Mesenchymal stem cell (in vitro differentiated cells and primary cell): ENCODE measurements around the gene MRFAP1L1. TPM values are rescaled to one million over a fixed set of nuclear protein-coding genes. Genes with fewer than 3 reads are reported as not detected.
"Not testable (repeated sequence)": the region's sequence is repeated elsewhere in the genome, so short reads cannot be mapped to it uniquely, and the experiment has no call there.

Source experiments
- DNase-seq: peaks from one replicate; pipeline ENCODE4 v3.0.0-alpha.2; 2013
- H2AFZ ChIP-seq: one replicate; pipeline ENCODE4 v1.6.1; 2013; ENCODE audit warnings: low read depth, mild to moderate bottlenecking, control low read depth, inconsistent platforms, low read length, moderate library complexity
- H2AK5ac ChIP-seq: 2 replicates; pipeline ENCODE4 v1.6.1; 2013; ENCODE audit warnings: low read length, moderate library complexity, mild to moderate bottlenecking, inconsistent platforms; ENCODE audit not compliant: severe bottlenecking
- H2BK120ac ChIP-seq: one replicate; pipeline ENCODE4 v1.6.1; 2013; ENCODE audit warnings: low read depth, mild to moderate bottlenecking, inconsistent platforms, low read length, moderate library complexity
- H2BK12ac ChIP-seq, 2 experiments: one replicate each; pipeline ENCODE4 v1.6.1; 2013; ENCODE audit warnings: inconsistent platforms in 2 of 2, low read length in 2 of 2, mild to moderate bottlenecking in 2 of 2, moderate library complexity in 2 of 2, control low read depth in 1 of 2
- H2BK15ac ChIP-seq: one replicate; pipeline ENCODE4 v1.6.1; 2013; ENCODE audit warnings: mild to moderate bottlenecking, low read depth, inconsistent platforms; ENCODE audit not compliant: poor library complexity, severe bottlenecking
- H2BK5ac ChIP-seq: 2 replicates; pipeline ENCODE4 v1.6.1; 2013; ENCODE audit warnings: low read depth, mild to moderate bottlenecking, low read length, control low read depth, inconsistent platforms; ENCODE audit not compliant: poor library complexity, severe bottlenecking
- H3K14ac ChIP-seq, 2 experiments: one replicate each; pipeline ENCODE4 v1.6.1; 2013; ENCODE audit warnings: inconsistent platforms in 2 of 2, low read length in 2 of 2, control low read depth in 1 of 2, mild to moderate bottlenecking in 1 of 2, moderate library complexity in 1 of 2
- H3K18ac ChIP-seq, 2 experiments: one replicate each; pipeline ENCODE4 v1.6.1; 2013; ENCODE audit warnings: inconsistent platforms in 2 of 2, low read length in 2 of 2, control low read depth in 1 of 2, low read depth in 1 of 2, mild to moderate bottlenecking in 1 of 2
- H3K23ac ChIP-seq, 2 experiments: one replicate each; pipeline ENCODE4 v1.6.1; 2013; ENCODE audit warnings: inconsistent platforms in 2 of 2, low read length in 2 of 2, mild to moderate bottlenecking in 2 of 2, moderate library complexity in 2 of 2, control low read depth in 1 of 2
- H3K27ac ChIP-seq: 2 replicates; pipeline ENCODE4 v1.5.1; 2013; ENCODE audit warnings: mild to moderate bottlenecking, moderate library complexity, low read length, control low read depth, inconsistent platforms; ENCODE audit not compliant: poor library complexity, severe bottlenecking
- H3K27me3 ChIP-seq, 2 experiments: 2 replicates each; pipeline versions ENCODE4 v1.6.1 to v1.7.0; 2013; ENCODE audit warnings: low read length in 2 of 2, mild to moderate bottlenecking in 2 of 2, moderate library complexity in 2 of 2, control low read depth in 1 of 2, inconsistent platforms in 1 of 2; ENCODE audit not compliant: control insufficient read depth in 1 of 2, insufficient read depth in 1 of 2
- H3K36me3 ChIP-seq, 2 experiments: 2 replicates each; pipeline versions ENCODE4 v1.6.1 to v1.7.0; 2013; ENCODE audit warnings: low read length in 2 of 2, control low read depth in 1 of 2, inconsistent platforms in 1 of 2, low read depth in 1 of 2, mild to moderate bottlenecking in 1 of 2; ENCODE audit not compliant: insufficient read depth in 2 of 2, control insufficient read depth in 1 of 2
- H3K4ac ChIP-seq, 2 experiments: one replicate each; pipeline ENCODE4 v1.6.1; 2013; ENCODE audit warnings: inconsistent platforms in 2 of 2, low read length in 2 of 2, mild to moderate bottlenecking in 2 of 2, moderate library complexity in 2 of 2, control low read depth in 1 of 2, low read depth in 1 of 2
- H3K4me1 ChIP-seq: 2 replicates; pipeline ENCODE4 v1.6.1; 2013; ENCODE audit warnings: low read depth, low read length, control low read depth; ENCODE audit not compliant: control insufficient read depth, insufficient read depth
- H3K4me2 ChIP-seq: 2 replicates; pipeline ENCODE4 v1.6.1; 2013; ENCODE audit warnings: low read length, mild to moderate bottlenecking, inconsistent platforms; ENCODE audit not compliant: poor library complexity, severe bottlenecking
- H3K4me3 ChIP-seq, 2 experiments: 2 replicates each; pipeline versions ENCODE4 v1.5.1 to v1.7.0; 2013; ENCODE audit warnings: low read length in 2 of 2, mild to moderate bottlenecking in 2 of 2, control low read depth in 1 of 2, low read depth in 1 of 2; ENCODE audit not compliant: insufficient read depth in 1 of 2
- H3K79me1 ChIP-seq: replicated peaks from 2 replicates; pipeline ENCODE4 v1.6.1; 2013; ENCODE audit warnings: mild to moderate bottlenecking, control low read depth, low read length, inconsistent platforms; ENCODE audit not compliant: poor library complexity, severe bottlenecking
- H3K9ac ChIP-seq: 2 replicates; pipeline ENCODE4 v1.7.0; 2013; ENCODE audit warnings: mild to moderate bottlenecking, low read length, moderate library complexity
- H3K9me3 ChIP-seq: 2 replicates; pipeline ENCODE4 v1.7.0; 2013; ENCODE audit warnings: mild to moderate bottlenecking, low read length; ENCODE audit not compliant: control insufficient read depth
- H4K8ac ChIP-seq: one replicate; pipeline ENCODE4 v1.6.1; 2013; ENCODE audit warnings: inconsistent platforms, mild to moderate bottlenecking, low read length, moderate library complexity
- H4K91ac ChIP-seq: one replicate; pipeline ENCODE4 v1.6.1; 2013; ENCODE audit warnings: mild to moderate bottlenecking, low read length, inconsistent platforms
- WGBS: methylation state at CpG from one replicate; pipeline ENCODE4 v1.1.7; 2013; ENCODE audit warnings: mixed read lengths; 5-methylcytosine and 5-hydroxymethylcytosine counted together
- polyA plus RNA-seq, 2 experiments: library from polyadenylated mRNA; stranded (reverse); fragments of 200-250 nt; gene quantifications; one replicate each; pipeline ENCODE4 v1.2.3, GENCODE V29; 2013

MRFAP1L1 gene
- 41.0 TPM for polyA plus RNA-seq (2013, experiment 1 of 2)
- 43.0 TPM for polyA plus RNA-seq (2013, experiment 2 of 2)

- Histone ChIP-seq H3K4me2 (peak within 1 kb of the TSS; percentile 91), H3K18ac (peak within 1 kb of the TSS; percentile 76 to 91), H3K27me3 (no peaks in the 10 kb centered on the region), H3K9ac (peak within 1 kb of the TSS; percentile 95), H3K23ac (peak within 1 kb of the TSS in 1 of 2 experiments; percentile 96), H3K79me1 (peaks cover 14% of the 10 kb centered on the region), H3K14ac (peak within 1 kb of the TSS in 1 of 2 experiments; percentile 95), H4K8ac (peak within 1 kb of the TSS; percentile 73), H4K91ac (peak within 1 kb of the TSS; percentile 19), H3K4ac (peak within 1 kb of the TSS; percentile 39 to 89), H3K4me1 (no peaks in the 10 kb centered on the region), H3K9me3 (no peaks in the 10 kb centered on the region), H2AFZ (peak within 1 kb of the TSS; percentile 61), H2BK12ac (peak within 1 kb of the TSS in 1 of 2 experiments; percentile 52), H2BK5ac (peak within 1 kb of the TSS; percentile 53), H2AK5ac (peak within 1 kb of the TSS; percentile 39), H3K4me3 (peak within 1 kb of the TSS; percentile 87 to 98), H3K36me3 (peaks cover 0 to 21% of the 10 kb centered on the region in 2 experiments), H2BK15ac (no peak within 1 kb of the TSS), H2BK120ac (no peak within 1 kb of the TSS), H3K27ac (peak within 1 kb of the TSS; percentile 97)
- WGBS: under 1% methylated on average over 72 of the region's 72 CpGs
- DNase-seq: peak; percentile 97
Measured at GRCh38 chr4:6709230-6710114, at the start of gene MRFAP1L1. TSS of gene MRFAP1L1 (minus strand) at chr4:6709865. CDS start at chr4:6709629, 236 bp downstream.

- Histone ChIP-seq H3K14ac (no peak overlapping the region), H3K23ac (no peak overlapping the region), H3K9me3 (no peaks in the 10 kb centered on the region), H2BK15ac (no peak overlapping the region), H3K4ac (no peak overlapping the region), H3K4me1 (peaks cover 11% of the 10 kb centered on the region), H3K4me2 (no peak overlapping the region), H3K4me3 (no peak overlapping the region), H3K27ac (no peak overlapping the region), H2BK5ac (no peak overlapping the region), H2AK5ac (no peak overlapping the region), H3K18ac (no peak overlapping the region), H3K27me3 (peaks cover 0 to 16% of the 10 kb centered on the region in 2 experiments), H3K36me3 (no peaks in the 10 kb centered on the region), H3K9ac (no peak overlapping the region), H3K79me1 (no peaks in the 10 kb centered on the region), H2BK120ac (no peak overlapping the region), H2AFZ (no peak overlapping the region), H2BK12ac (no peak overlapping the region), H4K8ac (no peak overlapping the region), H4K91ac (no peak overlapping the region)
- WGBS: 92% methylated on average over 4 of the region's 4 CpGs
- no peak for DNase-seq
Measured at GRCh38 chr4:6758728-6759127, 49.1 kb upstream of the MRFAP1L1 start.

- H4K91ac ChIP-seq, H2BK120ac ChIP-seq, H3K9me3 ChIP-seq, H3K79me1 ChIP-seq, H3K4me1 ChIP-seq, H2BK12ac ChIP-seq, H3K27ac ChIP-seq, H3K36me3 ChIP-seq, H3K4me2 ChIP-seq, H3K4me3 ChIP-seq, H3K23ac ChIP-seq, H2BK15ac ChIP-seq, DNase-seq, H2AK5ac ChIP-seq, H4K8ac ChIP-seq, H3K18ac ChIP-seq, H2BK5ac ChIP-seq, H3K27me3 ChIP-seq, H3K14ac ChIP-seq, H3K4ac ChIP-seq, H3K9ac ChIP-seq, H2AFZ ChIP-seq: not testable (repeated sequence)
- WGBS: 84% methylated on average over 1 of the region's 6 CpGs
Measured at GRCh38 chr4:6756345-6756744, 46.7 kb upstream of the MRFAP1L1 start.

- Histone ChIP-seq H3K27ac (no peak overlapping the region), H4K8ac (no peak overlapping the region), H3K4ac (no peak overlapping the region), H3K4me1 (peaks cover 3% of the 10 kb centered on the region), H2BK5ac (no peak overlapping the region), H3K9ac (no peak overlapping the region), H3K9me3 (no peaks in the 10 kb centered on the region), H3K18ac (no peak overlapping the region), H3K79me1 (no peaks in the 10 kb centered on the region), H2AFZ (no peak overlapping the region), H2BK120ac (no peak overlapping the region), H3K14ac (no peak overlapping the region), H2BK15ac (no peak overlapping the region), H2BK12ac (no peak overlapping the region), H3K27me3 (peaks cover 0 to 3% of the 10 kb centered on the region in 2 experiments), H4K91ac (peak overlapping the region; percentile 74), H3K23ac (no peak overlapping the region), H3K36me3 (no peaks in the 10 kb centered on the region), H2AK5ac (no peak overlapping the region), H3K4me3 (no peak overlapping the region), H3K4me2 (no peak overlapping the region)
- WGBS: 95% methylated on average over 4 of the region's 5 CpGs
- DNase-seq: no peak
Measured at GRCh38 chr4:6755088-6755753, 45.6 kb upstream of the MRFAP1L1 start.
